SK-N-DZ (cell line): Measurements from ENCODE around the gene MSMO1.
"Not testable (repeated sequence)": the region's sequence is repeated elsewhere in the genome, so short reads cannot be mapped to it uniquely, and the experiment has no call there.

Source experiments
- DNase-seq: peaks from one replicate; pipeline ENCODE4 v3.0.0-alpha.2; 2015; ENCODE audit warnings: low spot score

Gene MSMO1

DNA sequence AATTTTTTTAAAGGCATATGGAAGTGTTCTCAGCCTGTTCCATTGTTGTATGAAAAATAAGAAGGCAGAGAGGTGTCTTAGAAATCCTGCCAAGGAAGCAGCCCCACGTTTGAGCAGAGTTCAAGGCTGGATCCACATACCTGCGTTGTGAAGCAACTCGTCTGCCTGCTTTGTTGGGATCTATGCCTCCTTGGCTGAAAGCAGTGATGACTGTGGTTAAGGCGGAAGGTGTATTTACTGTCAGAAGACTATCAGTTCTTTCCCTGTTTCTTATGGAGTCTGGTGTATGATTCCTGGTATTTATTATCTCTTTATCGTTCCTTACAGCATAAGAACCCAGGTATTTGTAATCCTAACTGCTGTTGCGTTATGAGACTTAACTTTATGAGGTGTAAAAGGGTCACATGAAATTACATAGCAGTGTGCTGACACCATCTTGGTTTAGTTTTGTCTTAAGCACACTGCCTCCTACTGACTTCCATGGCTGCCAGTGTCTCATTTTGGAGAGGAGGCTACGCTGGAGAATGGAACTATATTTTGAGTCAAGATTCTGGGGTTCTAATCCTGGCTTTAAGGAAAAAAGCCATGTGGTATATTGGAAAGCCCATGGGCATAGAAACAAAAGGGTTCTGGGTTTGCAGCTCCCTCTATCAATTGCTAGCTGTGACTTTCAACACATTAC is 3.1 kb upstream of the MSMO1 start:
- DNase-seq = no peak

DNA sequence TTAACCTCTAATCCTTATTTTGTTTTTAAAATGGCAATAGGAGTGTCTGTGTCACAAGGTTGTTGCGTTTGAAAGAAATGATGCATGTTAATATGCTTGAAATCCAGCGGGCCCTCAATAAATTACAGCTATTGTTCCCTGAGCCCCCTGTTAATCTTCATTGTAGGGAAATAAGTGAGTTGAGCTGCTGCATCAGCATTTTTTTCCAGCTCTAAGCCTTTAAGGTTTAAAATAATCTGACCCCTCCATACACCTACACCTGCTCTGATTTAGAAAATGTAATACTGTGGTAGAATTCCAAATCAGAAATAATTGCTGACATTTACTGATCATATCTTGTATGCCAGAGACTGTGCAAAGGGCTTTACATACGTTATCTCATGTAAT is 2.6 kb upstream of the MSMO1 start:
- no peak for DNase-seq

DNA sequence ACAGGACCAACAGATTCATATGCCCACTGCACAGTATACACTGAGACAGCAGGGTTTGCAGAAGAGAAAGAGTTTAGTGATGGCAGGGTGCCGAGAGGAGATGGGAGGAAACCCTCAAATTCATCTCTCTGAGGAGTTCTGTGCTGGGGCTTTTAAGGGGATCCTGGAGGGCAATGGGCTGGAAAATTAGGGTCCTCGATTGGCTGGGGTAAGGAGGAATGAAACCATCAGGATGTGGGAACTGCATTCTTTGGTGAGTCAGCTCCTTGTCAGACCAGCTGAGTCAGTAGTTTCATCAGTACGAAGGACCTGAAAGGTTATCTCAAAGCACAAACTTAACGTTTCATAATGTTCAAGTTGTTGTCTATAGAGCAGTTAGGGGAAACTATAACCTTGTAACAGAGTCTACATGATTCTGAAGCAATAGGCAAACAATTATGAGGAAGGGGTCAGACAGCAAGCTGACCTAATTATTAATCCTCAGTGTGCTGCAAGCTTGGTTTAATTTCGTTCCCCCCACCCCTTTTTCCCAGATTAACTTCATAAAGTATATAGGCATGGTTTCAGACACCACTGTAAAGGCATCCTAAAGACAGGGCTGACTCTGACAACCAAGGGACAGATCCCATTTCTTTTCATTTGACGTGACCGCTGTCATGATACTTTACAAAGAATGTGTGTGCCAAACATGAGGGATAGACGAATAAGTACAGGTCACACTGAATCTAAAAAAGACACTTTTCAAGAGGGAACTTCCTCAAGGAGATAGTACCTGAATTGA is 1.5 kb upstream of the MSMO1 start:
- no peak for DNase-seq

DNA sequence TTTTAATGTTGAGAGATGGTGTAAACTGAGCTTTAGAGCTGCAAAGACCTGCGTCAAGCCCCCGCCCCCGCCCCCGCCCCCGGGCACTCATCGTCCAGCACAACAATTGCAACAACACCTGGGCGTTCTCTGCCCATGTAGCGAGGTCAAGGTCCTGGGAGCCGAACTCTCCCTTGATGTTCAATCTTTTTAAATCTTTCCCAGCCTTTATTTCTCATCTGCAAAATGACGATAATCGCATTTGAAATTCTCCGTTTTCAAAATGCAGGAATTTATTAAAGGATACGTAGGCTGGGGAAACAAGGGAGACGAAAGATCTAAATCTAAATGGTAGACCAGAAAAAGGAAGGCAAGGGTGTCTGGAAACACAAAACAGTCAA is 648 bp upstream of the MSMO1 start:
- DNase-seq = peak; percentile 31

DNA sequence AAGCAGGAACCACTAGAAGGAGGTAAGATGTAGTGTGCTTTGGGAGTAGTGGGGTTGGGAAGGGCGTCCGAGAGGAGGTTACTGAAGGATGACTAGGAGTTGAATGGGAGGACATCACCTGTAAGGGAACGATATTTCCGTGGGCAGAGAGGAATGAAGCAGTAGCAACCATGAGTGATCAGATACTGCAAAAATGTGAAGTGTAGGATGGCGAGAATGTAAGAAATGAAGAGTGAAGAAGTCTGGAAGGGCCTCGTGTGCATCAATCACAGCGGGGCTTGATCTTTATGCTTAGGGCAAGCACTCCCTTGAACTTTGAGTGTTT is 594 bp downstream of the MSMO1 start:
- DNase-seq = no peak

DNA sequence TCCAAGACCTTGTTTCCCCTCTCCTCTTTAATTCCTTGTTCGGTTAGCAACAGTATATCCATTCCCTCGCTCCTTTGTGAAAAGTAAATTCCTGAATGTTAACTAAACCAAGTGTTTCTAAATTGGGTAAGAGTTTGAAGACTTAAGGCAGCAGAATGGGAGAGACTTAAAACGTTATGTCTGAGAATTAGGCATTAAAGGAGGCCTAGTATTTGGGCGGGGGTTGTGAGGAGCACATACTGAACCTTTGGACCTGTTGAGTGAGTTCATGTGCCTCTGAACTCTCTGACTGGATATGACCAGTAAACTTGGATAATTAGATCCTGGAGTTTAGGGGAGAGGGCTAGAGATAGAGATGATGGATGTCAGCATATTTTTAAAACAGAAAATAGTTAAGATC is 1.2 kb downstream of the MSMO1 start:
- DNase-seq = no peak

DNA sequence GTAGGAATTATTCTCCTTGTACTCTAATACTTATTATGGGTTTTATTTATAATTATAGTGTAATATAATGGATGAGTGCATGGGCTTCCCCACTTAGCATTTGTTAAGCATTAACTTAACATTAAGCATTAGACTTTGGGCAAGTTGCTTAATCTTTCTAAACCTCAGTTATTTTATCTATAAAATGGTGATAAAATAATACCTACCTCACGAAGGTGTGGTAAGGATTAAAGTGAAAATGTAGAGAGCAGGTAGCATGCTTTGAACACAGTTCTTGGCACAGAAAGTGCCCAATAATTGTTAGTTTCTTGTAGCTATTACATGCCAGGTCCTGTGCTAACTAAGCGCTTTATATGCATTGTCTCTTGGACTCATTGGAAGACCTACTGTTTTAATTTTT is 2.6 kb downstream of the MSMO1 start:
- no peak for DNase-seq

DNA sequence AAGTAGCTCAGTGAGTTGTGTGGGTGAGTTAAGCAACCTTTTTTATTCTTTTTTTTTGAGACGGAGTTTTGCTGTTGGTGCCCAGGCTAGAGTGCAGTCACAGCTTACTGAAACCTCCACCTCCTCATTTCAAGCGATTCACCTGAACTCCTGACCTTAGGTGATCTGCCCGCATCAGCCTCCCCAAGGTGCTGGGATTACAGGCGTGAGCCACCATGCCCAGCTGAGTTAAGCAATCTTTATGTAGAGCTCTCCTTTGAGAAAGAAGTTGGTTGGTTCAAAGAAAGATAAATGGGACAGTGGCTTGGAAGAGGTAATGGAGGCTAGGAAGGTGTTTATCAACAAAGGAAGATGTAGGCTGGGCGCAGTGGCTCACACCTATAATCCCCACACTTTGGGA is 3.2 kb downstream of the MSMO1 start:
- no peak for DNase-seq

DNA sequence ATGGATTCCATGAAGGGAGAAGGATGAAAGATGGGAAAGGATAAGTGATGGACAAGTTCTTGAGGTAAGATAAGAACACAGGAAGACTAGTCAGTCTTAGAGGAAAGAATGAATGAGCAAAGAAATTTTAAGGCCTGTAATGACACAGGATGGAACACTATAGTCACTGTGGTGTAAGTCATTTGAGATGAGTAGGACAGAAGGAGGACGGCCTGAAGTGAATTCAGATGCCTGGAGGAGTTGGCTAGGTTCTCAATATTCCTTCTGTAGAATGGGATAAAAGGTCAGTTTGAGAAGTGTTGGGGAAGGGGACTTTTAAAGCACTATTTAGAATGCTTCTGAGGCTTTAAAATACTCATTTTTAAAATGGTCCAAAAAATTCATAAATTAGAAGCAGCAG is 3.9 kb downstream of the MSMO1 start:
- peak; percentile 28 for DNase-seq

DNA sequence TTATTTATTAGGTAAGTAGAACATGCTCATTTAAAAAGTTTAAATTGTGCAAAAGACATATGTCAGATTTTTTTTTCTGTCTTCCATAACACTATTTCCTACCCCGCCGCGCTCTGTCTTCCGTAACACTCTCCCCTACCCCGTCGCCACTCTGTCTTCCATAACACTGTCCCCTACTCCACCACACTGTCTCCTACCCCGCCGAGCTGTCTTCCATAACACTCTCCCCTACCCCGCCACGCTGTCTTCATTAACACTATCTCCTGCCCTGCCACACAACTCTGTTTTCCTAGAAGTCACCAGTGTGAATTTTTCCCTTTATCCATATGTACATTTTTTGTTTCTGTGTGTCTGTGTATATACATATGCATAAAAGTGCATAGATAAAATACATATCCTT is 4.4 kb downstream of the MSMO1 start:
- DNase-seq = no peak

DNA sequence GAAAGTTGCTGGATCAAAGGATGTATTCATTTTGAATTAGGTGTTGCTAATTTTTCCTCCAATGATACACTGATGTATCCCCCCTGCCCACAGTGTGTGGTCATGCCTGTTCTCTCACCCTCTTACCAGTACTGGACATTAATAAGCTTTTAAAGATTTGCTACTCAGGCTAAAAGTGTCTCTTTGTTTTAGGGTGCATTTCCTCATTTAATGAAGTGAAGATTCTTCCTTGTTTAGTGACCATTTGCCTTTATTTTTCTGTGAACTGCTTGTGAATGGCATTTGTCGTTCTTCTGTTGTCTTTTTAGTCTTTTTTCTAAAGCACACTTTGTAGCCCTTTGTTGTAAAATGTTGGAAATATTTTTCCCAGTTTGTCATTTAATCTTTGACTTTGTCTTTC is 5.0 kb downstream of the MSMO1 start:
- no peak for DNase-seq

DNA sequence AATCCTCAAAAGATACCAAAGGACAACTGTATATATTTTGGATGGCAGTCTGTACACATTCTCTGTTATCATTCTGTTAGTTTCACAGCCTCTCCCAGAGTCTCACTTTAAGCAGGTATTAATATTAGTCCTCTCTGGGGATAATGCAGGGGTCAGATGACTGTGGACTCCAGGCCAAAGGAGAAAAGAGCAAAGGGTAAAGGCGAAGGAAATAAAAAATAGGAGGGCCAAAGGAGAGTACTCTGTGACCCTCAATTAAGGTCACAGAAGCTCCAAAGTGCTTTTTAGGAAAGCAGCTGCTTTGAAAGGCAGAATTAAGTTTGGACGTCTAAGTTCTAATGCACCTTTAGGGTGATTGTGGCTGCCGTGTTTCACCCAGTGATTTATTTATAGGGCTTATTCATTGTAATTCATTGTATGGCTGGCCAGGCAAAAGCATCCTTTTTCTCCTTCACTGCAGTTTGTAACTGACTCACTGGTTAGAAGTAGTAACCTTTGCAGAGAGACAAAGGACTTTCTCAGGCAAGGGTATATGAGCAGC is 7.8 kb downstream of the MSMO1 start:
- DNase-seq = no peak

DNA sequence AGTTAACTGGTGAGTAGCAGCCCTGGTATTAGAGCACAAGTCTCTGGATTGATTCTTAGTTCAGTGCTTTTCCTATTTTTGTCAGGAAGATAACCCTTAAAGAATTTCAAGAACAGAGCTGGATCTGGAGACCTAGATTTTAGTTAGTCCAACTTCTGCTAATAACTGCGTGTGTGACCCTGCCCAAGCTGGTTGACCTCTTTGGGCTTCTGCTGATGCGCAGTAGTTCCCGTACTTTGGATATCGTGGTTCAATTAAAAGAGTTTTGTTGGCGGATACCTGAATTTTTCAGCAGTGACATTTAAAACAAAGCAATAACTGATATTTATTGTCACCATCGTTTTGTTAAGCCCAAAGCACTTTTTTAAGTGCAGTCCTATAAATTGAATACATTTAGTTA is 9.3 kb downstream of the MSMO1 start:
- no peak for DNase-seq

DNA sequence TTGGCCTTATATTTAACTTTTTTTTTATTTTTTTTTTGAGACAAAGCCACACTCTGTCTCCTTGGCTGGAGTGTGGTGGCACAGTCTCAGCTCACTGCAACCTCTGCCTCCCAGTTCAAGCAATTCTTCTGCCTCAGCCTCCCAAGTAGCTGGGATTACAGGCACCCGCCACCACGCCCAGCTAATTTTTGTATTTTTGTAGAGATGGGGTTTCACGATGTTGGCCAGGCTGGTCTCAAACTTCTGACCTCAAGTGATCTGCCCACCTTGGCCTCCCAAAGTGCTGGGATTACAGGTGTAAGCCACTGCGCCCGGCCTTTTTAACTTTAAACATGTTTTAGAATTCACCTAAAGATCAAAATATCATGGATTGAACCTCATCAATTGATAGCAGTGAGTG is 14.9 kb downstream of the MSMO1 start:
- not testable (repeated sequence) for DNase-seq

DNA sequence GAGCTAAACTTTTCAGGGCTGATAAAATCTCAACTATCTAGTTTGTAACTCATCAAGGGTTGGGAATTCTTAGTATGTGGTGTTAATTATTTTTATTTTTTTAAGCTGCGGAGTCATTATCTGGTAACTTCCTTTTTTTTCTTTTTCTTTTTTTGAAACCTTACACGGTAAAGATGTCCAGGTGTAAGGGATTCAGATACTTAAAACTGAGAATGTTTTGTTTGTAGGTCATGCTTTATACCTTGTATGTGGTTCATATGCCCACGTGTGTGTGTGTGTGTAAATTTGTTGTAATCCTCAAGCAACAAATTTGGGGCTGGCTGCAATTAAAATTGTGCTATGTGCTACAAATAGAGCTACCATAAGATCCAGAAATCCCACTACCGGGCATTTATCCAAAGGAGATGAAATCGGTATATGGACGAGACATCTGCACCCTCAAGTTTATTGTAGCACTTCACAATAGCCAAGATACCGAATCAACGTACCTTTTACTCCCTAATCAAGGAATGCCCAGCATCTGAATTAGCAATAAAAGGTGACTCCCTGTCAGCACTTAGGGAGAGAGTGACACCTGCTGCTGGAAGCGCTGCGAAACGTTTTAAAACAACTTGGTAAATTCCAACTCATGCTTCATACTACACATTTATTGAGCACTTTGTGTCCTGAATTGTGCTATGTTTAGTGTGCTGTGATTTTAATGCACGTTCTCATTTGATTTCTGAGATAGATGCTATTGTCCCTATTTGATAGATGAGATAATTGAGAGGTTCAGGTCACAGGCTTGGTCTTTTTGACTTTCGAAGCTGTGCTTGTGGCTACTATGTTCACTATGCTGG is 16.1 kb downstream of the MSMO1 start:
- DNase-seq = no peak

DNA sequence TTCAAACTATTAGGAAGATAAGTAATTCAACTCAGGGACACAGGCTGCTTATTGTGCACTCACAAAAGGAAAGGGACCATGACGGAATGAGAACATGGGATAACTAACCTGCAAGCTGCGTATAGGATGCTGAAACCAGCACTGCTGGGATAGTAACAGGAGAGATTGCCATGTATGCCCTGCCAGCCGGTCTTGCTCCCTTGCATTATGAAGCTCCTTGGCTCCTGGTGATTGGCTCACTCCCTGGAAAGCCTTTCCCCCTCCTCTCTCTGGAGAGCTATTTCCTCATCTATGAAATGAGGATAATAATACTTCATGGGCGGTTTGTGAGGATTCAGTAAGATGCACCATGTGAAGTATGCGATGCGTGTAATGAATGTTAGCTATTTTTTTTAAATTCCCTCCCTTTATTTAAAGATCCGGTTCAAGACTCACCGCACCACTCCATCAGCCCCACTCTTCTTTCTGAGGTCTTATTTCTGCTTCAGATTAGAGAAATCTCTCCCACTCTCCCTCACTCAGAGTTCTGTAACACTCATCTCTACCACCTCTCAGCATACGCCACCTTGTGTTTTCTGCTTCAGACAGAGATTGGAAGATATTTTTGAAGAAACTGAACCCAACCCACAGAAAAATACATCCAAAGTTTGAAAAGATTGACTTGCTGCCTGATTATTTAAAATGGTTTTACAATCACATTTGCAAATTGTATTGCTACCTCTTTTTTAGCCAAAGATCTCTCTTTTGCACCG is 18.4 kb downstream of the MSMO1 start:
- DNase-seq = no peak

DNA sequence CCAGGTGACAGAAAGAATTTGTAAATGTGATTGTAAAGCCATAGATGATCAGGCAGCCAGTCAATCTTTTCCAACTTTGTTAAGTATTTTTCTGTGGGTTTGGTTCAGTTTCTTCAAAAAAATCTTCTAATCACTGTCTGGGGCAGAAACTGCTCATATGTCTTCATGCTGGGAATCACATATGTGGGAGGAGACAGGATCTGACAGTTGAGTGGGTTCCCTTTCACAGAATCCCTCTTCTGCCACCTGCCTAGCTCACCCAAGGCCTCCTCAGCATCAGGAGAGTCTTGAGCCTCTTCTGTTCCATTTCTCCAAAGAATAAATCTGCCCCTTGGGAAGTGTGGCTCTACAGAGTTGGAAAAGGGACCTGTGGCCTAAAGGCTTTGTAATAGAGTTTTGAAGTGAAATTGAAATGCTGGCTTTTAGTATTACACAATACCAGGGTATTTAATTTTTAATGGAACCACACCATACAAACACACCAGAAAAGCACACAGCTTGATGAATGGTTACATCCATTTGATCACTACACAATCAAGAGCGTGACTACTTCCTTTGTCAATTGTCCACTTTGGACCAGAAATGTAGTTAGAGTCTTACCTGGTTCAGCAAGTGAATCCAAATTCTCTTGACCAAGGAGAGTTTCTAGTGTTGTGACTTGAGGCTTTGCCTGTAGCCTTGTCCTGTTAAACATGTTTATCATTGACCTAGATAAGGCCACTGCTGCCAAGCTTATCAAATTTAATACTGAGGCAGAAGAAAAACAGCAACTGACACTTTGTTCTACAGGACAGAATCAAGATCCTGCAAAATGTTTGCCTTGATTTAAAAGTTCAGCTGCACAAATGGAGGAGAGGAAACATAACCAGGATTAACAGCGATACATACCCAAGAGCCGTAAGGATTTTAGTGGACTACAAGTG is 20.4 kb downstream of the MSMO1 start:
- DNase-seq = peak; percentile 33

DNA sequence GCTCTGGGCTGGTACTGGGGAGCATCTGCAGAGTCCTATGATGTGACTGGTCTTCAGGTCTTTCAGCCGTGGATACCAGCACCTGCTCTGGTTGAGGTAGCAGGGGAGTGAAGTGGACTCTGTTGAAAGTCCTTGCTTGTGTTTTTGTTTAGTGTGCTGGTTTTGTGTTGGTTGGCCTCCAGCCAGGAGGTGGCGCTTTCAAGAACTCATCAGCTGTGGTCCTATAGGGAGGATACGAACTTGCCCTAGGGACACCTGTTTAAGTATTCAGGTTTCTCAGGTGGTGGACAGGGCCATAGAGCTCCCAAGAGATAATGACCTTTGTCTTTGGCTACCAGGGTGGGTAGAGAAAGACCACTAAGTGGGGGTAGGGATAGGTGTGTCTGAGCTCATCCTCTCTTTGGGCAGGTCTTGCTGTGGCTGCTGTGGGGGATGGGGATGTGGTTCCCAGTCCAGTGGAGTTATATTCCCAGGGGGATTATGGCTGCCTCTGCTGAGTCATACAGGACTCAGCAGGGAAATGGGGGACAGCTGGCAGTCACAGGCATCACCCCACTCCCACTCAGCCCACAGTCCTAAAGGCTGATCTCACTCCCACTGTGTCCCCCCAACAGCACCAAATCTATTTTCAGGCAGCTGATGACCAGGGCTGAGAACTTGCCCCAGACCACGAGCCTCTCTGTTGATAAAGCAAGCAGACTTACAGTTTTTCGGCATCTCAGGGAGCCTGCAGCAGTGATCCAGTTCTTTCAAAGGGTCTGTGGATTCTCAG is 24.1 kb downstream of the MSMO1 start:
- no peak for DNase-seq

DNA sequence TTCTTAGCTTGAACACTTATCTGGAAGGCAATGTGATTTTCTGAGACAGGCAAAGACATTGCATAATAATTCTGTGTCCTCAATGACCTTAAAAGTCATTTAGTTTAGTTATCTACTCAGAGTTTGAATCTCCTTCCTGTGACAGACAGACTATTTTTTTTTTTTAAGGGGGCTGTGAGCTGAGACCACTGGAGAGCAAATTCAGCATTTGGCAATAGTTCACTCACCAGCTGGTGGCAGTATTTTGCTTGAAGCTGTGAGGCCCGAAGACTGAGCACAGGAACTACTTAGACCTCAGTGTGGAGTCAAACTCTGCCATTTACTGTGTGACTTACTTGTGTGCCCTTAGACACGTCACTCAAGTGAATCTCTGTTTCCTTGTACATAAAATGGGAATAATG is 28.4 kb downstream of the MSMO1 start:
- peak; percentile 63 for DNase-seq

DNA sequence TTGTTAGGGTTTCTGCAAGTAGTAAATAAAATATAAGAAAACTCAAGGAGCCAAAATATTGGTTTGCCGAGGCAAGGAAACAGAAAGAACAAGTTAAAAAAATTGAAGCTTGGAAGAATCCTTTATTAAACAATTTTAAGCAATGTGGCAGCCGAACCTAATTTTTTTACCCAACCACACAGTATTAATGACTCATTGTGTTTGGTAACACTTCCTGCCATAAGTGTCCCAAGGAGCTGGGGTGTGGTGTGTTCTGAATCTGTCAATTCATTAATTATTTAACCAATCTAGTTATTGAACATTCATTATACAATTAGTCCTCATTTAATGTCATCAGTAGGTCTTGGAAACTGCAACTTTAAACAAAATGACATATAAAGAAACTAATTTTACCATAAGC is 32.0 kb downstream of the MSMO1 start:
- DNase-seq = no peak
